ENCODE data around the gene OSBP2.
A peak's percentile ranks its signal among the peaks of the same experiment; 100 is the strongest.

The OSBP2 gene

GRCh38 chr22:30695351-30695851 lies 727 bp downstream of the OSBP2 start:
- Histone ChIP-seq H3K27ac (no peak overlapping the region), H3K4me3 (peak overlapping the region; percentile 79)
- no peak for DNase-seq (ENCODE audit: low spot score)

GRCh38 chr22:30695871-30696655 lies 1.4 kb downstream of the OSBP2 start:
- Histone ChIP-seq H3K4me3 (no peak overlapping the region), H3K27ac (no peak overlapping the region)
- no peak for TF ChIP-seq CTCF (IDR thresholded peaks at IDR 0.05)
- no peak for DNase-seq (ENCODE audit: low spot score)

More at GRCh38 chr22:30695351-30695851, 727 bp downstream of the OSBP2 start:
- TF ChIP-seq CTCF (IDR thresholded peaks at IDR 0.05): no peak

GRCh38 chr22:30697975-30698374 lies 3.3 kb downstream of the OSBP2 start:
- H3K4me3 ChIP-seq: no peak overlapping the region
- TF ChIP-seq CTCF (IDR thresholded peaks at IDR 0.05): no peak
- DNase-seq (ENCODE audit: low spot score): no peak
- H3K27ac ChIP-seq: no peak overlapping the region

GRCh38 chr22:30701872-30702271 lies 7.2 kb downstream of the OSBP2 start:
- TF ChIP-seq CTCF (IDR thresholded peaks at IDR 0.05): no peak
- no peak for DNase-seq (ENCODE audit: low spot score)
- Histone ChIP-seq H3K27ac (no peak overlapping the region), H3K4me3 (no peak overlapping the region)

- no peak overlapping the region for H3K4me3 ChIP-seq
- no peak for DNase-seq (ENCODE audit: low spot score)
- TF ChIP-seq CTCF (IDR thresholded peaks at IDR 0.05): no peak
- no peak overlapping the region for H3K27ac ChIP-seq
Measured at GRCh38 chr22:30702856-30703255, 8.2 kb downstream of the OSBP2 start.

- no peak for DNase-seq (ENCODE audit: low spot score)
- TF ChIP-seq CTCF (IDR thresholded peaks at IDR 0.05): no peak
- H3K27ac ChIP-seq: no peak overlapping the region
- H3K4me3 ChIP-seq: no peak overlapping the region
Measured at GRCh38 chr22:30704978-30705377, 10.3 kb downstream of the OSBP2 start.
